GM18867 (cell line): ENCODE results near the gene FOCAD.
"Not testable (repeated sequence)": the region's sequence is repeated elsewhere in the genome, so short reads cannot be mapped to it uniquely, and the experiment has no call there.

ENCODE experiments used
- ATAC-seq: cut with Tn5 transposase; IDR thresholded peaks from one replicate; pipeline ENCODE4 v1.9.1; 2021; ENCODE audit warnings: mild to moderate bottlenecking, moderate library complexity; ENCODE audit not compliant: unreplicated experiment

Gene FOCAD

DNA sequence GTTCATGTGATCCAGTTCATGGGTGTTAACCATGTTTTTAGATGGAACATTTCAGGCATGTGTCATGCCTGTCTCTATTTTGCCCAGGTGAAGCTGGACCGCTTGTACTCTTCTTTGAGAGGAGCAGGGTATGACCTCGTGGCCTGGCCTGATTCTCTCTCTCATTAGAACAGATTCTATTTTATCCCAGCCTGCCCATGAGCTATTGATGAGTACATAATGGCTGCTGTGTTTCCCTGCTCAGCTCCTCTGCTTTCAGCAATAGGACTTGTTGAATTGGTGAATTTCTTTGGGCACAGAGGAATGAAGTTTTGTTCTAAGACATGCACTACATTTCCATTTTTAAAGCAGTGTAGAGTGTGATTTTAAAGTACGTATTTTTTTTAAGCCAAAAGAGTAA is 261.2 kb downstream of the FOCAD start:
- no peak for ATAC-seq

DNA sequence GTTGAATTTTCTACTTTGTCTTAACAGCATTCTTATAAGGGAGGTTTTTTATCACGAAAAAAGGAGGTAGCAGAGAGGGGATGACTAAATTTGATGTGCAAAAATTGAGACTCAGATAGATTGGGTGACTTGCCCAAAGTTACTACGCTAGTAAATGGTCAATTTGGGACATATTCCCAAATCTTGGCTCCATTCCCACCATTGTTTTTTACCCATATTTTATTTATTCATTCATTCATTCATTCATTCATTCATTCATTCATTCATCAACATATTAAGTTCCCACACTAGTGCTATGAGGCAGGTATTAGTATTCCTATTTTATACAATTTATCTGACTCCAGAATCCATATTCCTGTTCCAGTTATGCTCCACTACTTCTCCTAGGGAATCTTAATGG is 261.8 kb downstream of the FOCAD start:
- no peak for ATAC-seq

DNA sequence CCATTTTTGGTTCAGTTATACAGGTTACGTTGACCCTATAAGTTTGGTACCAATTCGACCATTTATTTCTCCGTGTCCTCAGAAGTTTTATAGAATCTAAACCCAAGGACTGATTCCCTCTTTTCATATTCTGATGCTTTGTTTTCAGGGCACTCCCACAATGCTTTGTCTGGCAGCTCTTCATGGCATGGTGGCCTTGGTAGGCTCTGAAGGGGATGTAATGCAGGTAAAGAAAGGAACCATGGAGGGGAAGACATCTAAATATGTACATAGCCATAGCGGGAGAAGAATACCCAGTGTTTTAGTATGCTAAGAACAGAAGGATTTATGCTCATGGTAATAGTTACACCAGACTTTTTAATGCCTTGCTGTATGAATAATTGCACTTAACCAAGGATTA is 264.6 kb downstream of the FOCAD start:
- ATAC-seq: no peak

DNA sequence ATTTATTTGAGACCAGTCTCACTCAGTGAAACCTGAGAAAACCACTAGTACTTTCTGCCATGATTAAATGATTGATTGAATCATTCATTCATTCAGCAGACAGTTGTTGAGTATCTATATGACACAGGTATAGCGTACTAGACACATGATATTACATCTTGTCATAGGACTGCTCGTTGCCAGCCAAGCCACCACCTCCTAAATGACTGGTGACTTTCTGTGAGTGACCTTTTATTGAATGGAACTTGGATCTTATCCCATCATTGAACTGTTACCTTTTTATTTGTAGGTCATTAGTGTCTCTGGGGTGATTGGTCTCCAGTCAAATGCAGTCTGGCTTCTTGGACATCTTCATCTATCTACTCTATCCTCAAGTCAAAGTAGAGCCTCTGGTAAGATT is 266.6 kb downstream of the FOCAD start:
- ATAC-seq: no peak

DNA sequence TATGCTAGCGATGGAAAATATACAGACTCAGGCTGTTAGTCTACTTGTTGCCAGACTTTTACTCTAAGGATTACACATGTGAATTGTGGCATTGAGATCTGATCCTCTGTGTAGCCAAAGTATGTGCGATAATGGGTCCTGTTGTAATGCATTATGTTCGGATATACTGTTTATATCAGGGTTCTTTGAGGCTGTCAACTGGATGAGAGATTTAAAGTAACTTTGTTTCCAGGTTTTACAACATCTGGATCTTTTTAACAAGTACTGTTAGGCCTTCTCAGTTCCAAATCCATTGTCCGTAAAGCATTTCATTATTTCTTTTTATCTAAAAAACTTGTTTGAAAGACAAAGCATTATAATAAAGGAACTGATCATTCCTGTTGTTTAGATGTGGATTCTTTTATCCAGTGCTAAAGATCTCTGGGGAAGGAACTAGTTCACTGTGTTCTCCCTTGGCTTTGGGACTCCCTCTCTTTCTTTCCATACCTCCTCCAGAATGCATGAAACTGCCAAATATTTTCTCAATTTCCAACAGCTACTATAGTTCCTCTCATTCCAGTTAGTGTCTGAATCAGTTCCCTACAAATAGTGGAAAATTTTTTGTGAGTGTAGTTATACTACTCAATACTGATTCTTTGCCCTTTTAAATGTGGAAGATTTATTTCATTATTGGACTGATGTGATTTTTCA is 278.6 kb downstream of the FOCAD start:
- ATAC-seq: no peak

DNA sequence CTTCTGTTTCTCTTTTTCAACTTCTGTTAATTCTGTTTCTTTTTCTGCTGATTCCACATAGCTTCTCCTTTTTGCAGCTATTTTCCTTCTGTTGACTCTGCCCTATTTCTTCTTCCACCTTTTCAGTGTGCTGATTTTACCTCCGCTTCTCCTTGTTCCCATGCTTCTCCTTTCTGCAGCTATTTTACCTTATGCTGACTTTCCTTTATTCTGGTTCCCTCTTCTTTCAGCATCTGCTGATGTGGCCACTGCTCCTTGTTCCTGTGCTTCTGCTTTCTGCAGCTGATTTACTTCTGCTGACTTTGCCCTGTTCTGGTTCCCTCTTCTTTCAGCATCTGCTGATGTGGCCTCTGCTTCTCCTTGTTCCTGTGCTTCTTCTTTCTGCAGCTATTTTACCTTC is 288.6 kb downstream of the FOCAD start:
- no peak for ATAC-seq

DNA sequence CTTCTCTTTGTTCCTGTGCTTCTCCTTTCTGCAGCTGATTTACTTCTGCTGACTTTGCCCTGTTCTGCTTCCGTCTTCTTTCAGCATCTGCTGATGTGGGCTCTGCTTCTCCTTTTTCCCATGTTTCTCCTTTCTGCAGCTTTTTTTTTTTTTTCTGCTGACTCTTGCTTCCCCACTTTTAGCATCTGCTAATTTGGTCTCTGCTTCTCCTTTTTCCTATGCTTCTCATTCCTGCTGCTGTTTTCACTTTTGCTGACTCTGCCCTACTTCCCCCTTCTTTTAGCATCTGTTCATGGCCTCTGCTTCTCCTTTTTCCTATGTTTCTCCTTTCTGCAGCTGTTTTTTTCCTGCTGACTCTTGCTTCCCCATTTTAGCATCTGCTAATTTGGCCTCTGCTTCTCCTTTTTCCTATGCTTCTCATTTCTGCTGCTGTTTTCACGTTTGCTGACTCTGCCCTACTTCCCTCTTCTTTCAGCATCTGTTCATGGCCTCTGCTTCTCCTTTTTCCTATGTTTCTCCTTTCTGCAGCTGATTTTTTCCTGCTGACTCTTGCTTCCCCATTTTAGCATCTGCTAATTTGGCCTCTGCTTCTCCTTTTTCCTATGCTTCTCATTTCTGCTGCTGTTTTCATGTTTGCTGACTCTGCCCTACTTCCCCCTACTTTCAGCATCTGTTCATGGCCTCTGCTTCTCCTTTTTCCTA is 289.3 kb downstream of the FOCAD start:
- not testable (repeated sequence) for ATAC-seq

DNA sequence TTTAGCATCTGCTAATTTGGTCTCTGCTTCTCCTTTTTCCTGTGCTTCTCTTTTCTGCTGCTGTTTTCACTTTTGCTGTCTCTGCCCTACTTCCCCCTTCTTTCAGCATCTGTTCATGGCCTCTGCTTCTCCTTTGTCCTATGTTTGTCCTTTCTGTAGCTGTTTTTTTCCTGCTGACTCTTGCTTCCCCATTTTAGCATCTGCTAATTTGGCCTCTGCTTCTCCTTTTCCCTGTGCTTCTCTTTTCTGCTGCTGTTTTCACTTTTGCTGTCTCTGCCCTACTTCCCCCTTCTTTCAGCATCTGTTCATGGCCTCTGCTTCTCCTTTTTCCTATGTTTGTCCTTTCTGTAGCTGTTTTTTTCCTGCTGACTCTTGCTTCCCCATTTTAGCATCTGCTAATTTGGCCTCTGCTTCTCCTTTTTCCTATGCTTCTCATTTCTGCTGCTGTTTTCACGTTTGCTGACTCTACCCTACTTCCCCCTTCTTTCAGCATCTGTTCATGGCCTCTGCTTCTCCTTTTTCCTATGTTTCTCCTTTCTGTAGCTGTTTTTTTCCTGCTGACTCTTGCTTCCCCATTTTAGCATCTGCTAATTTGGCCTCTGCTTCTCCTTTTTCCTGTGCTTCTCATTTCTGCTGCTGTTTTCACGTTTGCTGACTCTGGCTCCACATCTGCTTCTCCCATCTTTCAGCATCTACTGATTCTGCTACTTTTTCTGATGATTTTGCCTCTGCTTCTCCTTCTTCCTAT is 290.3 kb downstream of the FOCAD start:
- not testable (repeated sequence) for ATAC-seq

DNA sequence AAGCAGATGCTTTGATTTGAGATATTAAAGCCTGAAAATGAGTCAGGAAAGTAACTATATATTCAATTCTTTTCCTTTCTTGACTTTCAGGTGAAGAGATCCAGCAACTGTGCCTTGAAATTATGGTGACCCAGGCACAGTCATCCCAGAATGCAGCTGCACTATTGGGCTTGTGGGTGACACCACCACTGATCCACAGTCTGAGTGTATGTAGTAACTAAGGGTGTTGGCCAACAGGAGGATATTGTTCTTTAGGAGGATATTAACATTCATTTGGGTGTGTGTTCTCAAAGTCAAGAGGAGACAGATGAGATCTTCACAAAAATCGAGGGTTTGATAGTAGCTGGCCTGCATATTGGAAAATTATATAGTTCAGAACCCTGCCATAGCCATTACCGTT is 294.2 kb downstream of the FOCAD start:
- no peak for ATAC-seq

DNA sequence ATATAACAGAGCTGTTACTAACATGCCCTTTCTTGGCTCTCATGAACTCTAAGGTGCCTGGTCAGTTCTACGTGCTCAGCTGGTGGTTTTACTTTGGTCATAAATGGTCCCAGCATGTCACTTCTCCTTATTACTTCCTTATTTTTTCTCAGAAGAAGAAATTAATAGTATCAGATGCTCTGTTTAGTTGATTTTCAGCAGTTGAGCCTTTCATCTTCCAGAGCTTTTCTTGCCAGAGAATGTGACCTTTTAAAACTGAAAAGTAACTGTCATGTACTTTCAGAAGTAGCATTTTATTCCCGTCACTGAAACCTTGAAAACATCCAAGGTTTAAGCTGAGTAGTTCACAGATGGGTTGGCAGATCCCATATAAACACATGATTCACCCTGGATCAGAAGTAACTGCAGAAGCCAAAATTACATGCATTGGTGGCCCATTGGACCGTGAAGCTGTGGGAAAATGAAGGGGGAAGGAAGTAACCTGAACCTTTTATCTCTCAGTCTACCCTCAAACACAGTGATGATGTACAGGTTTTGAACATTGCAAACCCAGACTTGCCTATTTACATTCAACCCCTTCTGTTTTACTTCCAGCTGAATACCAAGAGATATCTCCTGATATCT is 296.9 kb downstream of the FOCAD start:
- ATAC-seq: peak; percentile 70

DNA sequence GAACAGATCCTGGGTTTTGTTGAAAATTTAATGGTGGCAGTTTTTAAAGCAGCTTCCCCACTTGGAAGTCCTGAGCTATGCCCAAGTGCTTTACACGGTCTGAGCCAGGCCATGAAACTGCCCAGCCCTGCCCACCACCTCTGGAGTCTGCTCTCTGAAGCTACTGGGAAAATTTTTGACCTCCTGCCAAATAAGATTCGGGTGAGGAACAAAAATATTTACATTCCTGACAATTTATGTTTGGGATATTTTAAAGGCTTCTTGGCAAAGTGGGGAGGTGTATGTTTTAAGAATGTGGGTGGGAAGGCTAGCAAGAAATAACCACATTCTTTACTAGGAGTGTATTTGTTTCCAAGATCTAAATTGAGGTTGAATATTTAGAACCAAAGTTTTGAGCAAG is 297.4 kb downstream of the FOCAD start:
- ATAC-seq: no peak

DNA sequence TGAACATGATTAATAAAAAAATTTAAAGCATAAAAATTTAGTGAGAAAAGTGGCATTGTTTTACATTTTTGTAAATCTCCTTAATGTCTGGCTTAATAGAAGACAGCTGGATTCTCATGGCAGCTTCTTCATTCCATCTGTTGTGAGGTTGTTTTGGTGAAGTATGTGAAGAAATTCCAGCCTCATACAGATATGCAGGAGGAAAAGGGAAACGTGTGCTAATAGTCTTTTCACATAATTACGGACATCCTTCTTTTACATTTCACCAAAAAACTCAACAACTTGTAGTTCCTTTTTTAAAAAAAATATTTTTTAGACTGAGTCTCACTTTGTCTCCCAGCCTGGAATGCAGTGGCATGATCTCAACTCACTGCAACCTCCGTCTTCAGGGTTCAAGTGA is 300.4 kb downstream of the FOCAD start:
- no peak for ATAC-seq

DNA sequence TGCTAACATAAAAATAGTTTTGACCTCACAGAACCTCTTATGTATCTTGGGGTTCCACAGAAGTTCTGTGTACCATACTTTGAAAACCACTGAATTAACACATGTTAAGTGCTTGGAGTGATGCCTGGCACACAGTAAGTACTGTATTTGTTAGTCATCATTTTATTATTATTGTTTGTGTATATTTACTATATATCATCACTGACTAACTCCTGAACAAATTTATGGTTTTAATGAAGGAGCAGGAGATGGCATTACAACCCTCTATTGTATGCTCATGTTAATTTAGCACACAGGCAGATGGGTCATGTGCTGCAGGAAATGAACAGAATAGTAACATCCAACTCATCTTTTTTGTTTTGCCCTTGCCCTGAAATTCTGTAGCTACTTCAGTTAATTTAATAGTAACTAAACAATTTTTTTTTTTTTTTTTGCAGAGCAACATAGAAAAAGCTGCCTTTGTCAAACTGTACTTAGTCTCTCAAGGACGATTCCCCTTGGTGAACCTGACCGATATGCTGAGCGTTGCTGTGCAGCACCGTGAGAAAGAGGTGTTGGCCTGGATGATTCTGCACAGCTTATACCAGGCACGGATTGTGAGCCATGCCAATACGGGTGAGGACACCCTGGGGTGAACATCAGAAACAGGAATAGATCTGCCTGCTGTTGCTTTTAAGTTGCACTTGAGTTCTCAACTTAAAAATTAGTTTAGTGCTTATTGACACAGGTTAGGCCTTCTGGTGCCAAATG is 302.0 kb downstream of the FOCAD start:
- ATAC-seq: no peak

DNA sequence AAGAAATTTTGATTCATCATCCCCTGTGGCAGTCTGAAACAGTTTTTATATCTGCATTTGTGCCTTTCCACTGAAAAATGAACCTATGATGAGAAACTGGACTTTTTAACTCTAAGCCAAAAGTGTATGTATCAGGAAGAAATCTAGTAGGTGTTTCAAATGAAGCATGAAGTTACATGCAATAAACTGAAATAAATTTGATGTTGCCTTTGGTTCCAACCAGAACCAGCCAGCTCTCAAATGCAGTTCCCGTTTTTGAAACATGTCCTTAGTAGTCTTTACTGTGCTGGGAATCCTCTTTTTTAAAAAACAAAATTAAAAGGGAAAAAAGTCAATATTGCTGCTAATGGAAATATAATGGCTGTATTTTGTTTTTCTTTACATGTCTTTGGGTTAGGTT is 303.5 kb downstream of the FOCAD start:
- no peak for ATAC-seq

DNA sequence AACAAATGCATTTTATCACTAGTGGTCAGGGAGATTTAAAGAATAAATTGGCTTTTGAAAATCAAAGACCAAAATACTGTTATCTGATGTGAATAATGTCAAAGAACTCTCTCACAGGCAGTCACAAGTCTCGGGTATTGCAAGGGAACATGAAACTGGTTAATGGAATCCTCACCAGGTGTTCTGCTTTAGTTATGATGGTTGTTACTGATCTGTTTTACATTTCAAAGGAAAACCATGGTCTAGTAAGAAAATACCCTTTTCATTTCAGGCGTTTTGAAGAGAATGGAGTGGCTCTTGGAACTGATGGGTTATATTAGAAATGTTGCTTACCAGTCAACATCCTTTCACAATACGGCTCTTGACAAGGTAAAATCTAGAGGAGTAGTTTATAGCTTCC is 304.0 kb downstream of the FOCAD start:
- no peak for ATAC-seq

DNA sequence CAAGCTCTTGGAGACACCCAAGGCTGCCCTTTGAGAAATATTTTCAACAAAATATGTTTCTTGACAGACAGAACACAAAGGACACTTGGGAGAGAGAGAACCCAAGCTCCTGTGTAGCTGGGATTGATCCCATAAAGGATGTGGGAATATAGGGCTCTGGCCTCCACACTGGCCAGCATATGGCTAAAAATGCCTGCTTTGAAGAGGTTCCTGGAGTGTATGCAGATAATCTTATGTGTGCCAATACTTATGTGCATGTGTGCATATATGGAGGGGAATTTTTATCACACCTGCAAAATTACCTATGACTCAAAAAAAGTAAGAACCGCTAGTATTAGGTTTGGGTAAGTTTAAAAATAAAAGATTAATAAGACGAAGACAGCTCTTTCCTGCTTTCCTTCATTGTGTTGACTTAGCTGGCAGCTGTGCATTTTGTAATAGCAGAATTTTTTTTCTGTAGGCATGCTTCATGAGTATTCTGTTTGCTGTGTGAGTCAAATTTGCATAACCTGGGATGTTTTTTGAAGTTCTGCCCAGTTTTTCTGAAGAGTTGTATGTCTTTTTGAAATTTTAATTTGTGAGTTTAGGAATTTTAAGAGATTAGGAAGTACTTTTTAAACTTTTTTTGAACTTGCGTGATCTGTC is 304.7 kb downstream of the FOCAD start:
- no peak for ATAC-seq

DNA sequence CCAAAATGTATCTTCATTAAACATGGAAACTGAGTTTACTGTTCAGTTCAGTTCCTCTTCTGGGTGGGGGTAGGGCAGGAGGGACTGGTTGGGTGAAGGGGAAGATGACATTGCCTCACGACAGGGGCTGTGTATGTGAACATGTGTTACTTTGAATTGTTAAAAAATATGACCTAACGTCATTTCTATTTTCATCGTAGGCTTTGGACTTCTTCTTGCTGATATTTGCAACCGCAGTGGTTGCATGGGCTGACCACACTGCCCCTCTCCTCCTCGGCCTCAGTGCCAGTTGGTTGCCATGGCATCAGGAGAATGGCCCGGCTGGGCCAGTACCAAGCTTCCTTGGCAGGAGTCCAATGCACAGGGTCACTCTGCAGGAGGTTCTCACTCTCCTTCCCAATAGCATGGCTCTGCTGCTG is 305.9 kb downstream of the FOCAD start:
- no peak for ATAC-seq

DNA sequence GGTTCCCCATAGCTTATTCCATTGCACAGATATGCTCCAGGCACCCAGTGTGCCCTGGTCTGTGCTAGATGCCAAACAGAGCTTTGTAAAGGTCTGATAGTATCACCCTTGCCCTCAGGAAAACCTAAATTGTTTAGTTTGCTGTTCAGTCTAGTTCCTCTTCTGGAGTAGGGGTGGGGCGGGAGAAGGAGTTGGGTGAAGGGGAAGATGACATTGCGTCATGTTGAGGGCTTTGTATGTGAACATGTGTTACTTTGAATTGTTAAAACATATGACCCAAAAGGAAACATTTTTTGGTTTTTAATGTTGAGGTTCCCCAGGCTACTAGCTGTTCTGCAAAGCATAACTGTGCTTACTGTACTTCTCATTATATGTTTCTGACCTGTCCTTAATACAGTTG is 306.8 kb downstream of the FOCAD start:
- no peak for ATAC-seq

DNA sequence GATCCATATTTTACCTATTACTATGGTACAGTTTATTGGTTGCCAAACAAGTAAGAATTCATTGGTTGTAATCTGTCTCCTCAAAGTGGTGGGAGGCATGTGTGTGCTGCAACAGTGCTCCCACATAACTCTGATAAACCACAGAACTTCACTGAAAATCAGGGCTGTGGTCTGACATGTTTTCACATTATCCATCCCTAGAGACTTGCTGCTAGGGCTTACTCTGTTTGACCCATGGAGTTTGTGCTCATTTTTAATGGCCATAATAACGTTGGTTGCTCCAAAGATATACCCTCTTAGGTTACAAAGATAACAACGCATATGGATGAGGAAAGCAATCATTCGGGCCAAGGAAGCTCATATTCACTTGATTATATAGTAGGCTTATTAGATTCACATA is 310.4 kb downstream of the FOCAD start:
- no peak for ATAC-seq

DNA sequence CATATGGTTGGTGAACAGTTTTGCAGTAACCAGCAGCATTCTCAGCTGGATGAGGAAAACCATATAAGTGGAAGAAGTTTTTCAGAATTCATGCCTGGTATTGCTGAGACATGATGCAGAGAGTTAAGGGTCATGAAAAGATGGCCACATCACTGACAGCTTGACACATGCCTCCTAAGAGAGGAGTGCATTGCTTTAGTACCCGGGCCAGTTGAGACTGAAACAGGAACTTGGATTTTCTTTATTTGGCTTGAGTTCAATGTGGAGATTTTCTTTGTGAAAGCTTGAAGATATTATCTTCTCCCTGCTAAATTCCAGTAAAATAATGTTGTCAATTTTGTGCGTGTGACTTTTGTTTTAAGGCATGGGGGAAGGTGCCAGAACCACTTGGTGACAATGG is 311.6 kb downstream of the FOCAD start:
- ATAC-seq: no peak
